IMR-90 (cell line): Measurements from ENCODE around the gene VSX2. TPM values are rescaled to one million over a fixed set of nuclear protein-coding genes. Genes with fewer than 3 reads are reported as not detected.

Experiments used
- ATAC-seq: fragments of 200-7000 bp; cut with Tn5 transposase; 2 replicates; pipeline ENCODE4 v1.9.1; 2020; ENCODE audit warnings: low read depth, mild to moderate bottlenecking, moderate library complexity
- BruUV-seq: library from RNA; stranded (reverse); fragments of 400-500 nt; replicated peaks from 2 replicates; lab custom pipeline; 2021; lab: Mats Ljungman, UMichigan
- CTCF ChIA-PET: fragments of 300-600 bp; formaldehyde crosslinking; extraction: SDS; loops from one replicate; lab custom pipeline; 2021; ENCODE audit warnings: antibody characterized with exemption; lab: Yijun Ruan, JAX
- POLR2A ChIA-PET: fragments of 300-600 bp; sonication (Branson Sonifier 250); formaldehyde crosslinking; loops from one replicate; lab custom pipeline; 2022; ENCODE audit warnings: antibody characterized with exemption; ENCODE audit not compliant: unreplicated experiment; lab: Charles Lee
- DNase-seq: peaks from one replicate; pipeline ENCODE4 v3.0.0; 2013
- H2AFZ ChIP-seq: replicated peaks from 2 replicates; pipeline ENCODE3; 2013; ENCODE audit warnings: low read length, mild to moderate bottlenecking; ENCODE audit not compliant: poor library complexity
- H2AK5ac ChIP-seq: 2 replicates; pipeline ENCODE4 v1.6.1; 2013; ENCODE audit warnings: low read depth, low read length, inconsistent platforms
- H2AK9ac ChIP-seq: replicated peaks from 2 replicates; pipeline ENCODE3; 2013; ENCODE audit warnings: mild to moderate bottlenecking, low read depth, low read length, moderate library complexity; ENCODE audit not compliant: poor library complexity
- H2BK120ac ChIP-seq: 2 replicates; pipeline ENCODE4 v1.6.1; 2013; ENCODE audit warnings: low read depth, low read length, inconsistent platforms
- H2BK15ac ChIP-seq: 3 replicates; pipeline ENCODE4 v1.6.1; 2013; ENCODE audit warnings: low read depth, low read length, inconsistent platforms
- H2BK20ac ChIP-seq: 2 replicates; pipeline ENCODE4 v1.6.1; 2013; ENCODE audit warnings: low read depth, mild to moderate bottlenecking, inconsistent platforms, low read length, moderate library complexity
- H2BK5ac ChIP-seq: 2 replicates; pipeline ENCODE4 v1.6.1; 2013; ENCODE audit warnings: mild to moderate bottlenecking, low read depth, low read length, inconsistent platforms; ENCODE audit not compliant: poor library complexity, severe bottlenecking
- H3K14ac ChIP-seq: replicated peaks from 2 replicates; pipeline ENCODE4 v1.6.1; 2013; ENCODE audit warnings: low read depth, low read length, inconsistent platforms
- H3K18ac ChIP-seq: 2 replicates; pipeline ENCODE4 v1.6.1; 2013; ENCODE audit warnings: low read depth, low read length, control low read depth
- H3K23ac ChIP-seq: 2 replicates; pipeline ENCODE4 v1.6.1; 2013; ENCODE audit warnings: low read depth, low read length, inconsistent platforms
- H3K27ac ChIP-seq: 2 replicates; pipeline ENCODE4 v1.5.1; 2013; ENCODE audit warnings: mild to moderate bottlenecking, control low read depth, low read length; ENCODE audit not compliant: insufficient read depth
- H3K27me3 ChIP-seq: 2 replicates; pipeline ENCODE4 v1.6.1; 2013; ENCODE audit warnings: low read length; ENCODE audit not compliant: control insufficient read depth, insufficient read depth
- H3K36me3 ChIP-seq: 2 replicates; pipeline ENCODE4 v1.6.1; 2013; ENCODE audit warnings: low read length, mixed read lengths; ENCODE audit not compliant: control insufficient read depth, insufficient read depth
- H3K4ac ChIP-seq: 2 replicates; pipeline ENCODE4 v1.6.1; 2013; ENCODE audit warnings: low read depth, low read length, inconsistent platforms
- H3K4me1 ChIP-seq: 2 replicates; pipeline ENCODE4 v1.6.1; 2013; ENCODE audit warnings: low read length, mixed read lengths; ENCODE audit not compliant: control insufficient read depth, insufficient read depth
- H3K4me2 ChIP-seq: 2 replicates; pipeline ENCODE4 v1.6.1; 2013; ENCODE audit warnings: low read depth, mild to moderate bottlenecking, control low read depth, low read length, moderate library complexity
- H3K4me3 ChIP-seq: 2 replicates; pipeline ENCODE4 v1.5.1; 2013; ENCODE audit warnings: low read depth, mild to moderate bottlenecking, control low read depth, low read length, moderate library complexity; ENCODE audit not compliant: insufficient read depth
- H3K56ac ChIP-seq: 2 replicates; pipeline ENCODE4 v1.6.1; 2013; ENCODE audit warnings: low read length, inconsistent platforms; ENCODE audit not compliant: insufficient read depth; ENCODE audit errors: extremely low read depth
- H3K79me1 ChIP-seq, 2 experiments: 2 replicates each; pipeline ENCODE4 v1.6.1; 2013; ENCODE audit warnings: low read length in 2 of 2, inconsistent platforms in 1 of 2, low read depth in 1 of 2
- H3K9ac ChIP-seq: 2 replicates; pipeline ENCODE4 v1.6.1; 2013; ENCODE audit warnings: low read depth, low read length, control low read depth
- H3K9me1 ChIP-seq: 2 replicates; pipeline ENCODE4 v1.6.1; 2013; ENCODE audit warnings: low read length, inconsistent platforms; ENCODE audit not compliant: insufficient read depth
- H3K9me3 ChIP-seq: 2 replicates; pipeline ENCODE4 v1.6.1; 2013; ENCODE audit warnings: low read length; ENCODE audit not compliant: control insufficient read depth, insufficient read depth
- H4K20me1 ChIP-seq: 2 replicates; pipeline ENCODE4 v1.6.1; 2013; ENCODE audit warnings: low read length, inconsistent platforms; ENCODE audit not compliant: insufficient read depth
- H4K5ac ChIP-seq: 2 replicates; pipeline ENCODE4 v1.6.1; 2013; ENCODE audit warnings: mild to moderate bottlenecking, low read depth, low read length, control low read depth
- H4K8ac ChIP-seq, 2 experiments: 2 replicates each; pipeline ENCODE4 v1.6.1; 2013; ENCODE audit warnings: low read depth in 2 of 2, low read length in 2 of 2, control low read depth in 1 of 2, inconsistent platforms in 1 of 2
- H4K91ac ChIP-seq: 2 replicates; pipeline ENCODE4 v1.6.1; 2013; ENCODE audit warnings: low read depth, low read length, inconsistent platforms; ENCODE audit not compliant: insufficient read depth
- WGBS, 2 experiments: methylation state at CpG; one replicate each; pipeline versions ENCODE4 v1.1.5 to v1.1.7; 2013; ENCODE audit warnings: missing lambda C conversion rate in 2 of 2; ENCODE audit not compliant: insufficient read length in 1 of 2; ENCODE audit errors: extremely low coverage in 2 of 2; 5-methylcytosine and 5-hydroxymethylcytosine counted together
- dilution Hi-C: fragments of 300-500 bp; cut with HindIII; formaldehyde crosslinking; loops from one replicate; pipeline ENCODE4 v1.14.3; 2018; ENCODE audit warnings: low sequenced_read_pairs; ENCODE audit not compliant: unreplicated experiment
- in situ Hi-C: fragments of 300-500 bp; cut with MboI; formaldehyde crosslinking; loops from 3 replicates; pipeline ENCODE4 v1.14.3; 2019; ENCODE audit warnings: low sequenced_read_pairs, inconsistent platforms, mixed read lengths
- intact Hi-C: fragments of 100-400 bp; cut with micrococcal nuclease; formaldehyde crosslinking; loops from 2 replicates; pipeline ENCODE4 v1.10.0; 2022
- polyA plus RNA-seq, 3 experiments: library from polyadenylated mRNA; depleted of rRNA; stranded (reverse); fragments of >200 nt; gene quantifications; 2 replicates each; pipeline ENCODE4 v1.2.3, GENCODE V29; 2012; ENCODE audit warnings: low replicate concordance in 1 of 3
- total RNA-seq: library from RNA; depleted of rRNA; stranded (reverse); fragments of >200 nt; gene quantifications from 2 replicates; pipeline ENCODE4 v1.2.3, GENCODE V29; 2012
- TF ChIP-seq, protein P1 (sequence below): fragments of 150-350 bp; IDR thresholded peaks from 2 replicates; pipeline ENCODE4 v1.6.1; 2017; ENCODE audit warnings: mild to moderate bottlenecking, antibody characterized with exemption, low read length, low read depth

VSX2 gene
- total and polyA plus RNA-seq, 2 of the 4 experiments (the other 2 are of a cell fraction): not detected

DNA sequence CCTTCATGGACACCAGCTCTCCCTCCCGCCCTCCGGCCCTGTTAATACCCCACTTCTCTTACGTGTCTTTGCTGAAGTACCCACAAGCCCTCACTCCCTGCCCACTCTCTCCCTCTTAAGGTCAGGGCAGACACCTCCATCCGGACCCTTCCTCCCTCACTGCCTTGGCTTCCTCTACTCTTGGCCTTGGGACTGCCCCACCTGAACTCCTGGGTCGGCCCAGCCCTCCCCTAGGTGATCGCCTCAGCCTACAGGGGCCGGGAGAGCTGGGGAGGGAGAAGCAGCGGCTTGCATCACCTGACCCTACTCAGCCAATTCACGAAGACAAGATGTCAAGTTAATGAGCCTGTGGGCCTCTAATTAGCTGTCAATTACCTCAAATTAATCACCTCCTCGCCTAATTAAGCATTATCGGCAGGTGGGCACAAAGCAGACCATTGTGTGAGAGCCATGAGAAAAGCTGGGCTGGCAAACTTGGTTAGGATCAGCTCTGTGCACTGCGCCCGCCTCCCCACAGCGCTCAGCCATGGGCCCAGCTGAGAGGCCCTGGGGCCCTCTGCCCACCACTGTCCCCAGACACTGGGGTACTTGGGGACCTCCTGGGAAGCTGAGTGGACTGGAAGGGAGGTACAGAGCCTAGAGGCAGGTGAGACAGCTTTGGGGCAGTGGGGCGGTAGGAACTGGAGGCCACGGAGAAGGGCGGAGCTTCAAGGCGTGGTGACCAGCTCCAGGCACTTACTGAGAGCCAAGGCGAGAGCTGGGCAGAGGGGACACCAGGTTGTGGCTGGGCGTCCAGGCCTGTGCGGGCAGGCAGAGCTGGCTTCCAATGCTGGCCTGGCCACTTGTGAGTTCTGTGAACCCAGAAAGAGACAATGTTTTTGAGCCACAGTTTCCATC is 25.1 kb upstream of the VSX2 start:
- CTCF ChIA-PET: no interaction called here
- WGBS, 2 experiments: 63% methylated on average over 6 of the region's 21 CpGs; no CpG with 5 or more reads in 1 of the 2 experiments

More for the DNA sequence above, 25.1 kb upstream of the VSX2 start:
- no peak overlapping the region for H3K27ac ChIP-seq
- H3K36me3 ChIP-seq: no peaks in the 10 kb centered on the region
- POLR2A ChIA-PET: no interaction called here
- no peak for DNase-seq
- no peaks in the 10 kb centered on the region for H4K20me1 ChIP-seq
- H4K5ac ChIP-seq: no peak overlapping the region
- no peak overlapping the region for H3K18ac ChIP-seq
- TF ChIP-seq, protein P1, sequence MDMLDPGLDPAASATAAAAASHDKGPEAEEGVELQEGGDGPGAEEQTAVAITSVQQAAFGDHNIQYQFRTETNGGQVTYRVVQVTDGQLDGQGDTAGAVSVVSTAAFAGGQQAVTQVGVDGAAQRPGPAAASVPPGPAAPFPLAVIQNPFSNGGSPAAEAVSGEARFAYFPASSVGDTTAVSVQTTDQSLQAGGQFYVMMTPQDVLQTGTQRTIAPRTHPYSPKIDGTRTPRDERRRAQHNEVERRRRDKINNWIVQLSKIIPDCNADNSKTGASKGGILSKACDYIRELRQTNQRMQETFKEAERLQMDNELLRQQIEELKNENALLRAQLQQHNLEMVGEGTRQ: no peak
- no peak overlapping the region for H2AFZ ChIP-seq
- H3K79me1 ChIP-seq: no peaks in the 10 kb centered on the region
- H3K9me3 ChIP-seq: no peaks in the 10 kb centered on the region
- H2AK9ac ChIP-seq: peak overlapping the region; percentile 28
- no peaks in the 10 kb centered on the region for H3K9me1 ChIP-seq
- in situ Hi-C loops (no loop called here), intact Hi-C loops (no loop called here), dilution Hi-C loops (no loop called here)
- no peak overlapping the region for H3K4me3 ChIP-seq
- no peak overlapping the region for H3K4ac ChIP-seq
- H2BK120ac ChIP-seq: no peak overlapping the region
- H2BK15ac ChIP-seq: no peak overlapping the region
- ATAC-seq: no peak
- no peak overlapping the region for H3K4me2 ChIP-seq
- no peaks in the 10 kb centered on the region for H3K4me1 ChIP-seq
- no TSS peak for BruUV-seq
- H3K14ac ChIP-seq: no peak overlapping the region
- H2AK5ac ChIP-seq: no peak overlapping the region
- H4K91ac ChIP-seq: no peak overlapping the region
- no peak overlapping the region for H2BK20ac ChIP-seq
- no peak overlapping the region for H3K56ac ChIP-seq
- H4K8ac ChIP-seq: no peak overlapping the region
- no peak overlapping the region for H2BK5ac ChIP-seq
- no peak overlapping the region for H3K23ac ChIP-seq
- H3K9ac ChIP-seq: no peak overlapping the region
- peaks cover 40% of the 10 kb centered on the region for H3K27me3 ChIP-seq
